Panc1 (cell line): ENCODE measurements around the gene SSX2IP.

ENCODE experiments used
- CTCF ChIP-seq: fragments of 450-650 bp; IDR thresholded peaks from 2 replicates; pipeline ENCODE4 v1.5.1; 2017; ENCODE audit warnings: mild to moderate bottlenecking
- REST ChIP-seq, 2 experiments: IDR thresholded peaks; 2 replicates each; pipeline ENCODE4 v1.6.1; 2011 to 2012; ENCODE audit warnings: low read depth in 2 of 2, control low read depth in 1 of 2, low read length in 1 of 2, mild to moderate bottlenecking in 1 of 2, moderate library complexity in 1 of 2; ENCODE audit not compliant: insufficient read depth in 1 of 2

- TF ChIP-seq CTCF (no peak), REST (IDR thresholded peaks at IDR 0.05; ENCODE audit: insufficient read depth in 1 of 2, low read depth in 2 of 2, low read length in 1 of 2) (no peak)
Measured at GRCh38 chr1:84712276-84712874, 22.1 kb upstream of the SSX2IP start.
